Transverse colon (tissue), 4 donors: ENCODE measurements around the gene TRIM37. TPM values are rescaled to one million over a fixed set of nuclear protein-coding genes. Genes with fewer than 3 reads are reported as not detected.

Experiments used
- DNase-seq: peaks from one replicate; pipeline ENCODE4 v3.0.0-alpha.2; 2019
- H3K27ac ChIP-seq, 4 donors: fragments of 200-600 bp; sonication (generic); 2 replicates each; pipeline ENCODE4 v1.5.1; 2016 to 2018; ENCODE audit warnings: inconsistent platforms in 4 of 4
- H3K27me3 ChIP-seq: fragments of 200-600 bp; sonication (generic); 2 replicates; pipeline ENCODE4 v1.5.1; 2017; ENCODE audit warnings: inconsistent platforms
- H3K36me3 ChIP-seq, 4 donors: fragments of 200-600 bp; sonication (generic); 2 replicates each; pipeline ENCODE4 v1.5.1; 2017 to 2019; ENCODE audit warnings: inconsistent platforms in 4 of 4
- H3K4me1 ChIP-seq, 4 donors: fragments of 200-600 bp; sonication (generic); 2 replicates each; pipeline ENCODE4 v1.5.1; 2017 to 2020; ENCODE audit warnings: inconsistent platforms in 4 of 4
- H3K4me3 ChIP-seq, 4 donors: fragments of 200-600 bp; sonication (generic); 1 replicate in 1 of 4; 2 replicates in 3 of 4; pipeline versions ENCODE4 v1.5.1 to v1.6.1; 2017 to 2019; ENCODE audit warnings: inconsistent platforms in 4 of 4
- H3K9me3 ChIP-seq, 2 donors: fragments of 200-600 bp; sonication (generic); 2 replicates each; pipeline ENCODE4 v1.5.1; 2017 to 2019; ENCODE audit warnings: inconsistent platforms in 2 of 2
- EP300 ChIP-seq: sonication (generic); formaldehyde crosslinking; IDR thresholded peaks from one replicate; pipeline ENCODE4 v1.6.1; 2017; ENCODE audit warnings: antibody characterized with exemption, low read depth
- POLR2A ChIP-seq: fragments of 450-650 bp; IDR thresholded peaks from one replicate; pipeline ENCODE4 v1.6.1; 2016; ENCODE audit warnings: antibody characterized with exemption, mild to moderate bottlenecking, moderate library complexity
- POLR2AphosphoS5 ChIP-seq, 3 donors: sonication (generic); formaldehyde crosslinking; IDR thresholded peaks; one replicate each; pipeline ENCODE4 v1.6.1; 2016; ENCODE audit warnings: antibody characterized with exemption in 3 of 3
- WGBS, 2 donors: methylation state at CpG; one replicate each; pipeline ENCODE4 v1.1.5; 2018; ENCODE audit warnings: low coverage in 1 of 2; 5-methylcytosine and 5-hydroxymethylcytosine counted together
- in situ Hi-C, 4 donors: fragments of 200-750 bp; cut with MboI; loops; one replicate each; pipeline versions ENCODE4 v1.15.0 to v1.15.1; 2017; ENCODE audit warnings: low sequenced_read_pairs in 3 of 4, low pct_ligation_motif_present in 1 of 4, low pct_unique_long_range_greater_than_20kb in 1 of 4
- intact Hi-C: fragments of 100-400 bp; cut with DNase I; formaldehyde crosslinking; loops from one replicate; pipeline ENCODE4 v1.15.1; 2023; ENCODE audit warnings: low total_unique reads
- total RNA-seq, 4 donors: library from RNA; depleted of rRNA; stranded (reverse); fragments of >200 nt; gene quantifications; one replicate each; pipeline ENCODE4 v1.1.0, GENCODE V29; 2016
- TF ChIP-seq, protein P1 (sequence below), 5 experiments: fragments of 200-600 bp in 3 of 5; fragments of 450-650 bp in 2 of 5; sonication (generic) in 3 of 5; IDR thresholded peaks; 1 replicate in 2 of 5; 2 replicates in 3 of 5; pipeline ENCODE4 v1.5.1; 2016 to 2017; ENCODE audit warnings: antibody characterized with exemption in 5 of 5, inconsistent platforms in 3 of 5, mild to moderate bottlenecking in 2 of 5, moderate library complexity in 1 of 5

The TRIM37 gene
- total RNA-seq, 4 donors from 2014 or later = 2.2 to 18.3 (median 14.7) TPM

DNA sequence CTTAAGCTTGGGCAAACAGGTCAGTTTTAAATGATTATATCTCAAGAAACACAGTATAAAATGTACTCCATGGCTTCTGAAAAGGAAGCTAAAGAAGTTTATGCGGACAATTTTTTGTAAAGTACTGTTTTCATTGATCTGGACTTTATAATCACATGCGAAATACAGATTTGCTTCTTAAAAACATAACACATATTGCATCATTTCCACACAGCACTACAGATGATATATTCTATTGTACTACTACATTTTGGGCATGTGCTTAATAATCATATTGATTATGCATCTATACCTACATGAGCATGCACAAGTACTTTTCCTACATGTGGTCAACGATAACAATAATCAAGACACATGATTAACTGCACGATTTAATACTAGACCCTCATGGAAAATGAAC, 22.5 kb downstream of the TRIM37 start:
- 98% methylated on average over 4 of the region's 4 CpGs for WGBS, 2 donors
- no peak for DNase-seq
- no peaks in the 10 kb centered on the region for H3K4me1 ChIP-seq
- H3K27ac ChIP-seq = no peak overlapping the region
- in situ Hi-C loops (no loop called here), intact Hi-C loops (no loop called here)
- H3K4me3 ChIP-seq = no peak overlapping the region
- no peaks in the 10 kb centered on the region for H3K9me3 ChIP-seq
- peaks cover 0 to 31% (median 12%) of the 10 kb centered on the region in 4 donors for H3K36me3 ChIP-seq
- H3K27me3 ChIP-seq = no peaks in the 10 kb centered on the region
- TF ChIP-seq, protein P1, sequence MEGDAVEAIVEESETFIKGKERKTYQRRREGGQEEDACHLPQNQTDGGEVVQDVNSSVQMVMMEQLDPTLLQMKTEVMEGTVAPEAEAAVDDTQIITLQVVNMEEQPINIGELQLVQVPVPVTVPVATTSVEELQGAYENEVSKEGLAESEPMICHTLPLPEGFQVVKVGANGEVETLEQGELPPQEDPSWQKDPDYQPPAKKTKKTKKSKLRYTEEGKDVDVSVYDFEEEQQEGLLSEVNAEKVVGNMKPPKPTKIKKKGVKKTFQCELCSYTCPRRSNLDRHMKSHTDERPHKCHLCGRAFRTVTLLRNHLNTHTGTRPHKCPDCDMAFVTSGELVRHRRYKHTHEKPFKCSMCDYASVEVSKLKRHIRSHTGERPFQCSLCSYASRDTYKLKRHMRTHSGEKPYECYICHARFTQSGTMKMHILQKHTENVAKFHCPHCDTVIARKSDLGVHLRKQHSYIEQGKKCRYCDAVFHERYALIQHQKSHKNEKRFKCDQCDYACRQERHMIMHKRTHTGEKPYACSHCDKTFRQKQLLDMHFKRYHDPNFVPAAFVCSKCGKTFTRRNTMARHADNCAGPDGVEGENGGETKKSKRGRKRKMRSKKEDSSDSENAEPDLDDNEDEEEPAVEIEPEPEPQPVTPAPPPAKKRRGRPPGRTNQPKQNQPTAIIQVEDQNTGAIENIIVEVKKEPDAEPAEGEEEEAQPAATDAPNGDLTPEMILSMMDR (IDR thresholded peaks at IDR 0.05) = no peak
- TF ChIP-seq POLR2AphosphoS5 (IDR thresholded peaks at IDR 0.05) (no peak), EP300 (no peak), POLR2A (no peak)

DNA sequence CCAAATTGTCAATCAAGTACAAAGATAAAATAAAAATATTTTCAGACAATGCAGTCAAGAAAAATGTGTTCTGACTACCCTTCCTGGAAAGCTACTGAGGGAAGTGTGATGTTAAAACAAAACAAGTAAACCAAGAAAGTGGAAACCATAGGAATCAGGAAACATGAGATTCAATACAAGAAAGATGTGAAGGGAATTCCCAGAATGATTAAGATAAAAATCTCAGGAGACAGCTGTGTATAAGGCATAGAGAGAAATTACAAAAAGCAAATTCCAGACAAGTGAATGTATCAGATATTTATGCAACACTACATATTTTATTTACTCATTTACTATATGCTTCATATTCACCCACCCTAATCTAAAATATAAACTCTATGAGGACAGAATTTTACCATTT, 32.2 kb downstream of the TRIM37 start:
- DNase-seq = no peak
- Histone ChIP-seq H3K9me3 (no peaks in the 10 kb centered on the region), H3K27me3 (no peaks in the 10 kb centered on the region), H3K36me3 (peaks cover 0 to 27% (median 6%) of the 10 kb centered on the region in 4 donors), H3K4me3 (no peak overlapping the region), H3K4me1 (no peaks in the 10 kb centered on the region), H3K27ac (no peak overlapping the region)
- in situ Hi-C loops (no loop called here), intact Hi-C loops (no loop called here)
- TF ChIP-seq POLR2AphosphoS5 (IDR thresholded peaks at IDR 0.05) (no peak), POLR2A (no peak), EP300 (no peak)
- TF ChIP-seq, protein P1 (IDR thresholded peaks at IDR 0.05) = no peak

DNA sequence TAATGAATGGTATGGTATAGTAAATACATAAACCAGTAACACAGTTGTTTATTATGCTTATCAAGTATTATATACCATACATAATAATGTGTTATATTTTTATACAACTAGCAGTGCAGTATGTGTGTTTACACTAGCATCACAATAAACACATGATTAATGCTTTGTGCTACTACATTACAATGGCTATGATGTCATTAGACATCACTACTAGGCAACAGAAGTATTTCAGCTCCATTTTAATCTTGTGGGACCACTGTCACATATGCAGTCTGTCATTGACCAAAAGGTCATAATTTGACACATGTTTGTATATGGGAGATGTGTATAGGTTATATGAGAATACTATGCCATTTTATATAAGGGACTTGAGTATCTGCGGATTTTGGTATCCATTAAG, 32.7 kb downstream of the TRIM37 start:
- DNase-seq = no peak
- 88 to 100% methylated on average over 1 of the region's 1 CpG for WGBS, 2 donors
- Histone ChIP-seq H3K9me3 (no peaks in the 10 kb centered on the region), H3K27me3 (no peaks in the 10 kb centered on the region), H3K4me1 (no peaks in the 10 kb centered on the region), H3K36me3 (peaks cover 0 to 22% (median 4%) of the 10 kb centered on the region in 4 donors), H3K4me3 (no peak overlapping the region), H3K27ac (no peak overlapping the region)
- TF ChIP-seq, protein P1 (IDR thresholded peaks at IDR 0.05) = no peak
- TF ChIP-seq POLR2A (no peak), POLR2AphosphoS5 (IDR thresholded peaks at IDR 0.05) (no peak), EP300 (no peak)
- in situ Hi-C loops = no loop called here
- intact Hi-C loops = no loop called here

DNA sequence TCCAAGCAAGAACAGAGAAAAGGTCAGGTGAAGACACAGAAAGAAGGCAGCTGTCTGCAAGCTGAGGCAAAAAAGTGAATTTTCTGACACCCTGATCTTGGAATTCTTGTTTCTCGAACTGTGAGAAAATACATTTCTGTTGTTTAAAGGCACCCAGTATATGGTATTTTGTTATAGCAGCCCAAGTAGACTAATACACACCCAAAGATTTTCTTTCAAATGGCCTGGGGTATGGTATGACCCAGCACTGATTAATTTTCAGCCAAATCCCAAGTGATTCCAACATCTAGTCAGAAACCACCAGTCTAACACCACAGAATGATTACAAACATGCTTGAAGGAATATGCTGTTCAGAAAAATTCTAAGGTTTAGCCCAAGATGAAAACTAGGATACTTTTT, 36.8 kb downstream of the TRIM37 start:
- intact Hi-C loops (no loop called here), in situ Hi-C loops (no loop called here)
- TF ChIP-seq, protein P1 (IDR thresholded peaks at IDR 0.05) = no peak
- TF ChIP-seq EP300 (no peak), POLR2A (no peak), POLR2AphosphoS5 (IDR thresholded peaks at IDR 0.05) (no peak)
- DNase-seq = no peak
- no peaks in the 10 kb centered on the region for H3K9me3 ChIP-seq
- H3K4me3 ChIP-seq = no peak overlapping the region
- no peaks in the 10 kb centered on the region for H3K27me3 ChIP-seq
- no peak overlapping the region for H3K27ac ChIP-seq
- H3K36me3 ChIP-seq = peaks cover 0 to 17% (median 4%) of the 10 kb centered on the region in 4 donors
- 100% methylated on average over 1 of the region's 1 CpG for WGBS, 2 donors
- no peaks in the 10 kb centered on the region for H3K4me1 ChIP-seq
